Subcutaneous adipose tissue (tissue), 4 donors: Measurements from ENCODE around the gene PXYLP1. TPM values are rescaled to one million over a fixed set of nuclear protein-coding genes. Genes with fewer than 3 reads are reported as not detected.

Source experiments
- CTCF ChIP-seq: fragments of 450-650 bp; IDR thresholded peaks from one replicate; pipeline ENCODE4 v1.5.1; 2016; ENCODE audit warnings: low read depth, mild to moderate bottlenecking, control low read depth, antibody characterized with exemption, moderate library complexity
- total RNA-seq, 4 donors: library from RNA; depleted of rRNA; stranded (reverse); fragments of >200 nt; gene quantifications; one replicate each; pipeline ENCODE4 v1.1.0, GENCODE V29; 2016

PXYLP1 gene
- total RNA-seq, 4 donors from 2014 or later = 5.4 to 12.8 (median 9.6) TPM

GRCh38 chr3:141274411-141275031 is 42.9 kb downstream of the PXYLP1 start:
- no peak for TF ChIP-seq CTCF

- TF ChIP-seq CTCF = no peak
Measured at GRCh38 chr3:141275032-141275422, 43.4 kb downstream of the PXYLP1 start.

GRCh38 chr3:141275511-141275910 is 43.9 kb downstream of the PXYLP1 start:
- TF ChIP-seq CTCF = no peak

- no peak for TF ChIP-seq CTCF
Measured at GRCh38 chr3:141275973-141276372, 44.3 kb downstream of the PXYLP1 start.

- no peak for TF ChIP-seq CTCF
Measured at GRCh38 chr3:141276398-141276797, 44.8 kb downstream of the PXYLP1 start.

GRCh38 chr3:141277451-141277850 is 45.8 kb downstream of the PXYLP1 start:
- no peak for TF ChIP-seq CTCF

GRCh38 chr3:141278196-141279076 is 46.8 kb downstream of the PXYLP1 start:
- TF ChIP-seq CTCF = no peak
